BJ (cell line): ENCODE measurements around the gene GPR107. TPM values are rescaled to one million over a fixed set of nuclear protein-coding genes. Genes with fewer than 3 reads are reported as not detected.

Experiments
- CTCF ChIA-PET: fragments of 350-600 bp; formaldehyde crosslinking; extraction: SDS; loops from one replicate; lab custom pipeline; 2021; ENCODE audit warnings: antibody characterized with exemption, inconsistent platforms; lab: Yijun Ruan, JAX
- POLR2A ChIA-PET: fragments of 300-600 bp; sonication (Branson Sonifier 250); formaldehyde crosslinking; extraction: SDS; loops from one replicate; lab custom pipeline; 2021; ENCODE audit warnings: antibody characterized with exemption; lab: Charles Lee
- DNase-seq: peaks from one replicate; pipeline ENCODE4 v3.0.0-alpha.2; 2011; ENCODE audit warnings: low read depth
- H3K27me3 ChIP-seq: 2 replicates; pipeline ENCODE4 v1.6.0; 2011; ENCODE audit warnings: low read length; ENCODE audit not compliant: control insufficient read depth, insufficient read depth
- H3K36me3 ChIP-seq: 2 replicates; pipeline ENCODE4 v1.5.1; 2011; ENCODE audit warnings: low read length; ENCODE audit not compliant: control insufficient read depth, insufficient read depth
- H3K4me3 ChIP-seq: 2 replicates; pipeline ENCODE4 v1.5.1; 2011; ENCODE audit warnings: low read depth, mild to moderate bottlenecking, control low read depth, low read length
- polyA plus RNA-seq: library from polyadenylated mRNA; depleted of rRNA; stranded (reverse); fragments of >200 nt; gene quantifications from 2 replicates; pipeline ENCODE4 v1.2.3, GENCODE V29; 2011
- TF ChIP-seq, protein P1 (sequence below): IDR thresholded peaks from 2 replicates; pipeline ENCODE4 v1.5.1; 2011; ENCODE audit warnings: low read depth, mild to moderate bottlenecking, control low read depth, inconsistent platforms, low read length, moderate library complexity; ENCODE audit not compliant: insufficient read depth

Gene GPR107
- polyA plus RNA-seq, 1 experiment, result 32.5 TPM

DNA sequence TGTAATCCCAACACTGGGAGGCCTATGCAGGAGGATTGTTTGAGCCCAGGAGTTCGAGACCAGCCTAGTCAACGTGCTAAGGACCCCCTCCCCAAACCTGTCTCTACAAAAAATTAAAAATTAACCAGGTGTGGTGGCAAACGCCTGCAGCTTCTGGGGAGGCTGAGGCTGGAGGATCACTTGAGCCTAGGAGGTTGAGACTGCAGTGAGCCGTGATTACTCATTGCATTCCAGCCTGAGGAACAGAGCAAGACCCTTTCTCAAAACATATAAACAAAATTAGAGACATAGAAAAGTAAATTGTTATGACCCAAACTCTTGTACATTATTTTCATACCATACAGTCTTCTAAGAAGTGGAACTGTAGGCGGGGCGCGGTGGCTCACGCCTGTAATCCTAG is 1.1 kb downstream of the GPR107 start:
- POLR2A ChIA-PET, result no interaction called here
- CTCF ChIA-PET, result interaction anchor here (1.9 kb wide), 1 partner anchor 170 kb away, joined by 9 read pairs; no protein-coding TSS in a partner anchor
- TF ChIP-seq, protein P1, sequence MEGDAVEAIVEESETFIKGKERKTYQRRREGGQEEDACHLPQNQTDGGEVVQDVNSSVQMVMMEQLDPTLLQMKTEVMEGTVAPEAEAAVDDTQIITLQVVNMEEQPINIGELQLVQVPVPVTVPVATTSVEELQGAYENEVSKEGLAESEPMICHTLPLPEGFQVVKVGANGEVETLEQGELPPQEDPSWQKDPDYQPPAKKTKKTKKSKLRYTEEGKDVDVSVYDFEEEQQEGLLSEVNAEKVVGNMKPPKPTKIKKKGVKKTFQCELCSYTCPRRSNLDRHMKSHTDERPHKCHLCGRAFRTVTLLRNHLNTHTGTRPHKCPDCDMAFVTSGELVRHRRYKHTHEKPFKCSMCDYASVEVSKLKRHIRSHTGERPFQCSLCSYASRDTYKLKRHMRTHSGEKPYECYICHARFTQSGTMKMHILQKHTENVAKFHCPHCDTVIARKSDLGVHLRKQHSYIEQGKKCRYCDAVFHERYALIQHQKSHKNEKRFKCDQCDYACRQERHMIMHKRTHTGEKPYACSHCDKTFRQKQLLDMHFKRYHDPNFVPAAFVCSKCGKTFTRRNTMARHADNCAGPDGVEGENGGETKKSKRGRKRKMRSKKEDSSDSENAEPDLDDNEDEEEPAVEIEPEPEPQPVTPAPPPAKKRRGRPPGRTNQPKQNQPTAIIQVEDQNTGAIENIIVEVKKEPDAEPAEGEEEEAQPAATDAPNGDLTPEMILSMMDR, result no peak

DNA sequence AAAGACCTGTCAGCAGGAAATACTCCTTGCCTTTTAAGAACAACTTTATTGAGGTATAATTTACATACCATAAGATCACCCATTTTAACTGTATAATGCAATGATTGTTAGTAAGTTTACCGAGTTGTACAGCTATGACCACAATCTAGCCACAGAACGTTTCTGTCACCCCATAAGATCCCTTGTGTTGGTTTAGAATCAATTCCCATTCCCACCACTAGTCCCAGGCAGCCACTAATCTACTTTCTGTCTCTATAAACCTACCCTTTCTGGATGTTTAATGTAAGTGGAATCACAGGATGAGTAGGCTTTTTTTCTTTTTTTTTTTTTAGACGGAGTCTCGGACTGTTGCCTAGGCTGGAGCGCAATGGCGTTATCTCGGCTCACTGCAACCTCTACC is 4.4 kb downstream of the GPR107 start:
- TF ChIP-seq, protein P1, result peak; percentile 25; the same call in 1 of the 2 replicates
- no peak for DNase-seq
- POLR2A ChIA-PET, result no interaction called here
- CTCF ChIA-PET, result no interaction called here
- peaks cover 1% of the 10 kb centered on the region for H3K36me3 ChIP-seq
- H3K27me3 ChIP-seq, result no peaks in the 10 kb centered on the region
- H3K4me3 ChIP-seq, result no peak overlapping the region

More for the DNA sequence above, 1.1 kb downstream of the GPR107 start:
- no peak for DNase-seq
- H3K27me3 ChIP-seq, result no peaks in the 10 kb centered on the region
- no peaks in the 10 kb centered on the region; the same call in 1 of the 2 replicates for H3K36me3 ChIP-seq
- peak overlapping the region; percentile 96 for H3K4me3 ChIP-seq

DNA sequence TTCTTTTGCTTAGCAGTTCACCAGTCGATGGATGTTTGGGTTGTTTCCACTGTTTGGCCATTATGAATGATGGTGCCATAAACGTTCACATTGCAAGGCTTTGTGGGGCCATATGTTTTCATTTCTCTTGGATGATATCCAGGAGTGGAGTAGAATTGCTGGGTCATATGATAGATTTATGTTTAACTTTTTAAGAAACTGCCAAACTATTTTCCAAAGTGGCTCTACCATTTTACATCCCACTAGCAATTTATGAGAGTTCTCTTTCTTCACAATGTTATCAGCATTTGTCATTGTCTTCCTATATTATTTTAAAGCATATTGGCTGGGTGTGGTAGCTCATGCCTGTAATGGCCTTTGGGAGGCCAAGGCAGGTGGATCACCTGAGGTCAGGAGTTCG is 5.2 kb downstream of the GPR107 start:
- Histone ChIP-seq H3K27me3 (no peaks in the 10 kb centered on the region), H3K4me3 (no peak overlapping the region), H3K36me3 (peaks cover 1% of the 10 kb centered on the region)
- ChIA-PET POLR2A (interaction anchor here (0.5 kb wide), 1 partner anchor 9 kb away, joined by 4 read pairs; no protein-coding TSS in a partner anchor), CTCF (interaction anchor here (1.1 to 1.2 kb wide), 2 partner anchors 9 to 12 kb away, joined by 3 to 8 read pairs; no protein-coding TSS in a partner anchor)
- DNase-seq, result no peak
- TF ChIP-seq, protein P1, result no peak

DNA sequence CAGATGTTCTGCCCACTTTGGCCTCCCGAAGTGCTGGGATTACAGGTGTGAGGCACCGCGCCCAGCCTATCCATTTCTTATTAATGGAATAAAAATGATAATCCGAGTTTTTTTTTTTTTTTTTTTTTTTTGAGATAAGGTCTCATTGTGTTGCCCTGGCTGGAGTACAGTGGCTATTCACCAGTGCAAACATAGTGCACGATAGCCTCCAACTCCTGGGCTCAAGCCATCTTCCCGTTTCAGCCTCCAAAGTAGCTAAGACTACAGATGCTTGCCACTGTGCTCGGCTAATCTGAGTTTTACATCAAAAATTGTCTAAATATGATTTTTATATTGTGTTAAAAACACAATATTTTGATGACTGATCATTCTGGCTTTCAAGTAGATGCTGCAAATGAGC is 6.6 kb downstream of the GPR107 start:
- DNase-seq, result no peak
- Histone ChIP-seq H3K27me3 (no peaks in the 10 kb centered on the region), H3K36me3 (peaks cover 1% of the 10 kb centered on the region), H3K4me3 (no peak overlapping the region)
- TF ChIP-seq, protein P1, result no peak
- CTCF ChIA-PET, result no interaction called here
- POLR2A ChIA-PET, result interaction anchor here (0.7 kb wide), 1 partner anchor 13 kb away, joined by 16 read pairs; no protein-coding TSS in a partner anchor

DNA sequence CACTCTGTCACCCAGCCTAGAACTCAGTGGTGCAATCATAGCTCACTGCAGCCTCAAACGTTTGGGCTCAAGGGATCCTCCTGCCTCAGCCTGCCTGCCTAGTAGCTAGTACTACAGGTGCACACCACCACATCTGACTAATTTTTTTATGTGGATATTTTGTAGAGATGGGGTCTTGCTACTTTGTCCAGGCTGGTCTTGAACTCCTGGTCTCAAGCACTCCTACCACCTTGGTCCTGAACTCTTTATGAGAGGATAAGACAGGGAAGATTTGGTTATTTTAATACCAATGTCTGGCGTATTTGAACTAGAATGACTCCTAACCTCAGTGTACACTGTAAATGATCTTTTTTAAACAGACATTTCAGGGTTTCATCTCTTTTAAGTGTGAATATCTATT is 9.0 kb downstream of the GPR107 start:
- Histone ChIP-seq H3K27me3 (no peaks in the 10 kb centered on the region), H3K4me3 (no peak overlapping the region), H3K36me3 (peaks cover 1% of the 10 kb centered on the region)
- TF ChIP-seq, protein P1, result no peak
- ChIA-PET CTCF (interaction anchor here (1.2 kb wide), 1 partner anchor 176 kb away, joined by 3 read pairs; no protein-coding TSS in a partner anchor), POLR2A (no interaction called here)
- DNase-seq, result no peak
